ENCODE results near the gene FA2H.
"Not testable (repeated sequence)": the region's sequence is repeated elsewhere in the genome, so short reads cannot be mapped to it uniquely, and the experiment has no call there.

The FA2H gene

GRCh38 chr16:74811911-74812310 is 37.3 kb upstream of the FA2H start:
- Histone ChIP-seq H3K79me2 (ENCODE audit: insufficient read depth, low read length) (no peaks in the 10 kb centered on the region), H2AFZ (ENCODE audit: low read depth, low read length, severe bottlenecking) (no peak overlapping the region), H3F3A (ENCODE audit: insufficient read depth) (no peaks in the 10 kb centered on the region), H3K9me3 (ENCODE audit: insufficient read depth, low read length) (peaks cover 23% of the 10 kb centered on the region; the same call in 1 of the 2 replicates), H3K36me3 (ENCODE audit: low read length) (no peaks in the 10 kb centered on the region), H3K4me3 (ENCODE audit: insufficient read depth, low read length, poor library complexity, severe bottlenecking) (no peak overlapping the region), H3K9me2 (replicated peaks; ENCODE audit: insufficient read depth, low read length) (no peaks in the 10 kb centered on the region), H4K20me1 (ENCODE audit: low read depth, low read length) (no peaks in the 10 kb centered on the region), H3K27me3 (ENCODE audit: low read length) (no peaks in the 10 kb centered on the region), H3K27ac (ENCODE audit: low read depth, low read length) (no peak overlapping the region), H3K9ac (ENCODE audit: low read length) (no peak overlapping the region), H3K4me2 (ENCODE audit: low read depth, low read length, poor library complexity, severe bottlenecking) (no peak overlapping the region)
- TF ChIP-seq CTCF (IDR thresholded peaks at IDR 0.05; ENCODE audit: insufficient read depth, low read length, poor library complexity, severe bottlenecking) = no peak
- no peak for TF ChIP-seq EZH2phosphoT487 (conservative IDR thresholded peaks at IDR 0.05; ENCODE audit: low read length)

- H3K79me2 ChIP-seq (ENCODE audit: insufficient read depth, low read length); H3K9ac ChIP-seq (ENCODE audit: low read length); H4K20me1 ChIP-seq (ENCODE audit: low read depth, low read length); H3F3A ChIP-seq (ENCODE audit: insufficient read depth); H3K27me3 ChIP-seq (ENCODE audit: low read length); H3K4me2 ChIP-seq (ENCODE audit: low read depth, low read length, poor library complexity, severe bottlenecking); H3K36me3 ChIP-seq (ENCODE audit: low read length); H3K4me3 ChIP-seq (ENCODE audit: insufficient read depth, low read length, poor library complexity, severe bottlenecking); H3K9me2 ChIP-seq (replicated peaks; ENCODE audit: insufficient read depth, low read length); H3K27ac ChIP-seq (ENCODE audit: low read depth, low read length); H2AFZ ChIP-seq (ENCODE audit: low read depth, low read length, severe bottlenecking): not testable (repeated sequence)
- peaks cover 26% of the 10 kb centered on the region; the same call in 1 of the 2 replicates for H3K9me3 ChIP-seq (ENCODE audit: insufficient read depth, low read length)
Observed at GRCh38 chr16:74811216-74811615, 36.6 kb upstream of the FA2H start.

- Histone ChIP-seq H3F3A (ENCODE audit: insufficient read depth) (no peaks in the 10 kb centered on the region), H3K4me2 (ENCODE audit: low read depth, low read length, poor library complexity, severe bottlenecking) (no peak overlapping the region), H3K36me3 (ENCODE audit: low read length) (no peaks in the 10 kb centered on the region), H3K4me3 (ENCODE audit: insufficient read depth, low read length, poor library complexity, severe bottlenecking) (no peak overlapping the region), H3K79me2 (ENCODE audit: insufficient read depth, low read length) (no peaks in the 10 kb centered on the region), H3K27me3 (ENCODE audit: low read length) (no peaks in the 10 kb centered on the region), H4K20me1 (ENCODE audit: low read depth, low read length) (no peaks in the 10 kb centered on the region), H3K9me3 (ENCODE audit: insufficient read depth, low read length) (peaks cover 26% of the 10 kb centered on the region; the same call in 1 of the 2 replicates), H2AFZ (ENCODE audit: low read depth, low read length, severe bottlenecking) (no peak overlapping the region), H3K9ac (ENCODE audit: low read length) (no peak overlapping the region), H3K9me2 (replicated peaks; ENCODE audit: insufficient read depth, low read length) (no peaks in the 10 kb centered on the region), H3K27ac (ENCODE audit: low read depth, low read length) (no peak overlapping the region)
- TF ChIP-seq CTCF (IDR thresholded peaks at IDR 0.05; ENCODE audit: insufficient read depth, low read length, poor library complexity, severe bottlenecking) (no peak), EZH2phosphoT487 (conservative IDR thresholded peaks at IDR 0.05; ENCODE audit: low read length) (no peak)
Observed at GRCh38 chr16:74807052-74807646, 32.5 kb upstream of the FA2H start.

- no peaks in the 10 kb centered on the region for H3K79me2 ChIP-seq (ENCODE audit: insufficient read depth, low read length)
- no peak overlapping the region for H3K27ac ChIP-seq (ENCODE audit: low read depth, low read length)
- H3K9me3 ChIP-seq (ENCODE audit: insufficient read depth, low read length) = no peaks in the 10 kb centered on the region
- no peaks in the 10 kb centered on the region for H3F3A ChIP-seq (ENCODE audit: insufficient read depth)
- no peaks in the 10 kb centered on the region for H3K9me2 ChIP-seq (replicated peaks; ENCODE audit: insufficient read depth, low read length)
- no peaks in the 10 kb centered on the region for H3K36me3 ChIP-seq (ENCODE audit: low read length)
- H3K27me3 ChIP-seq (ENCODE audit: low read length) = no peaks in the 10 kb centered on the region
- no peaks in the 10 kb centered on the region for H4K20me1 ChIP-seq (ENCODE audit: low read depth, low read length)
- H3K9ac ChIP-seq (ENCODE audit: low read length) = no peak overlapping the region
- H3K4me2 ChIP-seq (ENCODE audit: low read depth, low read length, poor library complexity, severe bottlenecking) = no peak overlapping the region
- TF ChIP-seq EZH2phosphoT487 (conservative IDR thresholded peaks at IDR 0.05; ENCODE audit: low read length) (no peak), CTCF (IDR thresholded peaks at IDR 0.05; ENCODE audit: insufficient read depth, low read length, poor library complexity, severe bottlenecking) (no peak)
- no peak overlapping the region for H3K4me3 ChIP-seq (ENCODE audit: insufficient read depth, low read length, poor library complexity, severe bottlenecking)
- H2AFZ ChIP-seq (ENCODE audit: low read depth, low read length, severe bottlenecking) = no peak overlapping the region
Observed at GRCh38 chr16:74800216-74800871, 25.7 kb upstream of the FA2H start.
